K562 (cell line): ENCODE results near the gene NPAS3. TPM values are rescaled to one million over a fixed set of nuclear protein-coding genes. Genes with fewer than 3 reads are reported as not detected.
A peak's percentile ranks its signal among the peaks of the same experiment; 100 is the strongest.

Source experiments
- ATAC-seq: fragments of 200-7000 bp; cut with Tn5 transposase; 3 replicates; pipeline ENCODE4 v1.9.1; 2020; ENCODE audit warnings: moderate library complexity
- BruUV-seq: library from RNA; stranded (reverse); fragments of 400-500 nt; replicated peaks from 2 replicates; lab custom pipeline; 2021; lab: Mats Ljungman, UMichigan
- CTCF ChIA-PET: fragments of 300-600 bp; formaldehyde crosslinking; extraction: SDS; loops from one replicate; lab custom pipeline; 2021; ENCODE audit warnings: low intra/inter-chr PET ratio; lab: Yijun Ruan, JAX
- POLR2A ChIA-PET: fragments of 300-600, 350-650 bp; sonication (Branson Sonifier 250); formaldehyde crosslinking; extraction: SDS; loops from one replicate; lab custom pipeline; 2021; ENCODE audit warnings: antibody characterized with exemption, inconsistent platforms; lab: Yijun Ruan, JAX
- DNase-seq, 4 experiments: peaks; one replicate each; pipeline versions ENCODE4 v3.0.0 to v3.0.0-alpha.2; 2011 to 2018; ENCODE audit warnings: low spot score in 3 of 4, mixed read lengths in 3 of 4; ENCODE audit errors: extremely low read depth in 1 of 4
- FAIRE-seq: peaks from 2 replicates; lab custom pipeline; 2011; peaks lifted over from hg19 to GRCh38; lab: Jason Lieb, UNC
- H2AFZ ChIP-seq: 2 replicates; pipeline ENCODE4 v1.6.0; 2011; ENCODE audit warnings: low read depth, low read length, control low read depth, inconsistent platforms
- H3K27ac ChIP-seq: fragments of 200-600 bp; 3 replicates; pipeline ENCODE4 v1.8.0; 2011; ENCODE audit warnings: low read depth, mild to moderate bottlenecking, control low read depth, inconsistent platforms, low read length, moderate library complexity, mixed read lengths; ENCODE audit errors: extremely low read depth
- H3K27me3 ChIP-seq, 2 experiments: fragments of 300-600 bp in 1 of 2; 2 replicates in 1 of 2; 3 replicates in 1 of 2; pipeline versions ENCODE4 v1.6.0 to v1.8.0; 2011; ENCODE audit warnings: inconsistent platforms in 2 of 2, low read length in 2 of 2, mild to moderate bottlenecking in 1 of 2, mixed read lengths in 1 of 2, moderate library complexity in 1 of 2; ENCODE audit not compliant: control insufficient read depth in 2 of 2, insufficient read depth in 2 of 2
- H3K36me3 ChIP-seq: fragments of 300-600 bp; 3 replicates; pipeline ENCODE4 v1.8.0; 2011; ENCODE audit warnings: mild to moderate bottlenecking, low read length, inconsistent platforms; ENCODE audit not compliant: control insufficient read depth, insufficient read depth
- H3K4me1 ChIP-seq, 2 experiments: fragments of 200-600 bp in 1 of 2; replicated peaks in 1 of 2; 2 replicates in 1 of 2; 3 replicates in 1 of 2; pipeline versions ENCODE4 v1.5.1 to v1.8.0; 2011; ENCODE audit warnings: inconsistent platforms in 2 of 2, low read length in 2 of 2, mild to moderate bottlenecking in 1 of 2, mixed read lengths in 1 of 2, moderate library complexity in 1 of 2; ENCODE audit not compliant: control insufficient read depth in 2 of 2, insufficient read depth in 2 of 2
- H3K4me2 ChIP-seq: 2 replicates; pipeline ENCODE4 v1.6.1; 2011; ENCODE audit warnings: low read length, control low read depth, inconsistent platforms, mixed read lengths; ENCODE audit not compliant: insufficient read depth
- H3K4me3 ChIP-seq: fragments of 200-600 bp; sonication (generic), shearing (Covaris generic); 2 replicates; pipeline ENCODE4 v1.5.1; 2016; ENCODE audit warnings: control low read depth, inconsistent platforms
- H3K79me2 ChIP-seq: fragments of 200-600 bp; 3 replicates; pipeline ENCODE4 v1.8.0; 2011; ENCODE audit warnings: low read length, inconsistent platforms; ENCODE audit not compliant: control insufficient read depth, insufficient read depth
- H3K9ac ChIP-seq, 2 experiments: 2 replicates each; pipeline versions ENCODE4 v1.6.0 to v1.6.1; 2011; ENCODE audit warnings: low read depth in 2 of 2, low read length in 2 of 2, control low read depth in 1 of 2, inconsistent platforms in 1 of 2, mild to moderate bottlenecking in 1 of 2, mixed read lengths in 1 of 2; ENCODE audit not compliant: insufficient read depth in 1 of 2
- H3K9me1 ChIP-seq: one replicate; pipeline ENCODE4 v1.6.0; 2011; ENCODE audit warnings: inconsistent platforms, mild to moderate bottlenecking, low read length, moderate library complexity; ENCODE audit not compliant: control insufficient read depth, insufficient read depth
- H3K9me3 ChIP-seq: replicated peaks from 2 replicates; pipeline ENCODE4 v1.5.1; 2011; ENCODE audit warnings: low read depth, low read length, inconsistent platforms; ENCODE audit not compliant: control insufficient read depth, insufficient read depth
- H4K20me1 ChIP-seq: replicated peaks from 2 replicates; pipeline ENCODE4 v1.6.1; 2011; ENCODE audit warnings: low read length, inconsistent platforms, mixed read lengths; ENCODE audit not compliant: control insufficient read depth, insufficient read depth
- SNIP1 ChIP-seq: fragments of 450-650 bp; IDR thresholded peaks from 2 replicates; pipeline ENCODE4 v1.7.1; 2017; ENCODE audit warnings: low read depth, mild to moderate bottlenecking
- SPI1 ChIP-seq: IDR thresholded peaks from 2 replicates; pipeline ENCODE4 v1.6.1; 2011; ENCODE audit warnings: low read depth, low read length, control low read depth, borderline replicate concordance
- TRIM25 ChIP-seq: fragments of 450-650 bp; IDR thresholded peaks from 2 replicates; pipeline ENCODE4 v1.7.0; 2016; ENCODE audit warnings: borderline replicate concordance
- ZNF165 ChIP-seq: fragments of 250-450 bp; sonication (Bioruptor Pico); IDR thresholded peaks from 2 replicates; pipeline ENCODE4 v1.4.0; 2020; ENCODE audit warnings: borderline replicate concordance
- WGBS: fragments of 100-300 bp; shearing (Covaris generic); methylation state at CpG from one replicate; pipeline ENCODE4 v1.1.6; 2016; ENCODE audit warnings: low coverage, mixed read lengths; ENCODE audit not compliant: insufficient coverage; ENCODE audit errors: missing lambda C conversion rate; 5-methylcytosine and 5-hydroxymethylcytosine counted together
- in situ Hi-C: fragments of 300-500 bp; cut with MboI; formaldehyde crosslinking; loops from 4 replicates; pipeline ENCODE4 v1.15.0; 2018; ENCODE audit warnings: inconsistent platforms, mixed read lengths
- intact Hi-C: fragments of 100-400 bp; cut with micrococcal nuclease; formaldehyde crosslinking; loops from 2 replicates; pipeline ENCODE4 v1.14.2; 2022
- polyA plus RNA-seq, 8 experiments: library from polyadenylated mRNA; depleted of rRNA in 4 of 8; stranded (reverse) in 5 of 8; unstranded in 3 of 8; fragments of >200 nt; fragmentation: Nextera tagmentation in 2 of 8; fragmentation: Illumina TruSeq in 1 of 8; extraction: Ambion mirVana in 2 of 8; extraction: Trizol in 1 of 8; gene quantifications; 2 replicates each; pipeline versions ENCODE4 v1.2.1 to v1.2.3, GENCODE V29; 2011 to 2014; ENCODE audit warnings: inconsistent platforms in 1 of 8, missing spikeins in 1 of 8
- total RNA-seq, 7 experiments: library from RNA; depleted of rRNA in 6 of 7; stranded (reverse); fragments of >200 nt in 6 of 7; fragmentation: Illumina TruSeq in 2 of 7; extraction: Trizol in 2 of 7; gene quantifications; 2 replicates each; pipeline versions ENCODE4 v1.2.1 to v1.2.3, GENCODE V29; 2011 to 2021; ENCODE audit warnings: low replicate concordance in 1 of 7
- TF ChIP-seq, protein P1 (sequence below): fragments of 450-650 bp; formaldehyde crosslinking; conservative IDR thresholded peaks from 2 replicates; pipeline ENCODE4 v1.4.0; 2022; ENCODE audit warnings: mild to moderate bottlenecking, missing genetic modification characterization

Gene NPAS3
- total and polyA plus RNA-seq, 9 of the 15 experiments (the other 6 are each of a cell fraction or from before 2014, with no cell fraction given) = 0.04 TPM; not detected in 8

DNA sequence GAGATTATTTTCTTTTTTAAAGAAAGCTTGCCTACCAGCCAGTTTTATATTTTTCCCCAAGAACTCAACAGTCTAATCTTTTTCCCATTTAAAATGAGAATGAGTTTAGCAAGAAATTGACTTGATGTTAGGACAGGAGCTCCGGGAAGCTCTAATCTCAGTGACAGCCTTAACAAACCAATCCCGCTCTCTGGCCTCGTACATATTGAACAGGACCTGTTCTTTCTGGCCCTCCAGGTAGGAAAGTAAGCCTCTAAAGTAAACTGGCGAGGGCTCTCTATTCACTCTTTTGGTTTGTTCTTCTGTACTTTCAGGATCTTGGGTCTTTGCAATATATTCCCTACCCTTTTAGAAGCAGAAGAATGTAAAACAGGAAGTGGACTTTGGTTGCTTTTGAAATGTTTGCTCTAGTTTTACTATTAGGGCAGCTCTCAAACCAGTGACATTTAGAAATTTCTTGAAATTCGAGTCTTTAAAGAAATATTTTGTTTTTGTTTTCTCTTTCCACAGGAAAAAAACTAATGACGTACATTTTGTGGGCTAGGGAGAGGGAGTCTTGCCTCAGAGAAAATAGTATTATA is 17.9 kb upstream of the NPAS3 start:
- no peak for DNase-seq
- Histone ChIP-seq H3K9ac (no peak overlapping the region), H3K4me1 (no peaks in the 10 kb centered on the region)
- ATAC-seq = no peak
- no peak for TF ChIP-seq ZNF165 (CRISPR knock-in tag)
- TF ChIP-seq TRIM25 = no peak
- TF ChIP-seq, protein P1, sequence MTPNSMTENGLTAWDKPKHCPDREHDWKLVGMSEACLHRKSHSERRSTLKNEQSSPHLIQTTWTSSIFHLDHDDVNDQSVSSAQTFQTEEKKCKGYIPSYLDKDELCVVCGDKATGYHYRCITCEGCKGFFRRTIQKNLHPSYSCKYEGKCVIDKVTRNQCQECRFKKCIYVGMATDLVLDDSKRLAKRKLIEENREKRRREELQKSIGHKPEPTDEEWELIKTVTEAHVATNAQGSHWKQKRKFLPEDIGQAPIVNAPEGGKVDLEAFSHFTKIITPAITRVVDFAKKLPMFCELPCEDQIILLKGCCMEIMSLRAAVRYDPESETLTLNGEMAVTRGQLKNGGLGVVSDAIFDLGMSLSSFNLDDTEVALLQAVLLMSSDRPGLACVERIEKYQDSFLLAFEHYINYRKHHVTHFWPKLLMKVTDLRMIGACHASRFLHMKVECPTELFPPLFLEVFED (CRISPR knock-in tag) = no peak
- TF ChIP-seq SPI1 = peak; percentile 27; the same call in 1 of the 2 replicates
- no peak for TF ChIP-seq SNIP1
- TF ChIP-seq, all 486 proteins: peak for 1
- Histone ChIP-seq H3K9me3 (no peaks in the 10 kb centered on the region), H3K4me2 (no peak overlapping the region), H2AFZ (no peak overlapping the region), H3K27ac (no peak overlapping the region), H4K20me1 (no peaks in the 10 kb centered on the region), H3K79me2 (no peaks in the 10 kb centered on the region), H3K36me3 (no peaks in the 10 kb centered on the region), H3K9me1 (no peaks in the 10 kb centered on the region), H3K27me3 (no peaks in the 10 kb centered on the region), H3K4me3 (no peak overlapping the region)
- intact Hi-C loops = no loop called here
- POLR2A ChIA-PET = no interaction called here
- no TSS peak for BruUV-seq
- CTCF ChIA-PET = no interaction called here
- in situ Hi-C loops = no loop called here
- no peak for FAIRE-seq
- WGBS = 0% methylated on average over 6 of the region's 6 CpGs
